ENCODE measurements around the gene NR2C1. TPM values are rescaled to one million over a fixed set of nuclear protein-coding genes. Genes with fewer than 3 reads are reported as not detected.
A peak's percentile ranks its signal among the peaks of the same experiment; 100 is the strongest.
"Not testable (repeated sequence)": the region's sequence is repeated elsewhere in the genome, so short reads cannot be mapped to it uniquely, and the experiment has no call there.

NR2C1 gene
- total RNA-seq, 2 donors from 2014 or later = 26.4 to 34.6 TPM

- peak overlapping the region in 1 of 2 donors; percentile 32 for H3K27ac ChIP-seq
- peaks cover 14% of the 10 kb centered on the region for H3K36me3 ChIP-seq
- no peak for DNase-seq (ENCODE audit: low spot score)
- H3K4me3 ChIP-seq = no peak overlapping the region
- no peaks in the 10 kb centered on the region for H3K27me3 ChIP-seq
- H3K9me3 ChIP-seq = no peaks in the 10 kb centered on the region
- no peak for TF ChIP-seq CTCF (IDR thresholded peaks at IDR 0.05)
- peaks cover 0 to 8% of the 10 kb centered on the region in 2 donors for H3K4me1 ChIP-seq
Observed at GRCh38 chr12:95102916-95103671, 29.7 kb upstream of the NR2C1 start.

GRCh38 chr12:95101957-95102356 lies 28.5 kb upstream of the NR2C1 start:
- DNase-seq (ENCODE audit: low spot score); H3K27me3 ChIP-seq; H3K4me3 ChIP-seq; H3K27ac ChIP-seq; H3K9me3 ChIP-seq: not testable (repeated sequence)
- Histone ChIP-seq H3K4me1 (peaks cover 0 to 11% of the 10 kb centered on the region in 2 donors), H3K36me3 (peaks cover 14% of the 10 kb centered on the region)

- Histone ChIP-seq H3K27me3 (no peaks in the 10 kb centered on the region), H3K4me1 (peaks cover 0 to 24% of the 10 kb centered on the region in 2 donors), H3K4me3 (peak overlapping the region in 1 of 2 donors; percentile 2), H3K36me3 (peaks cover 14% of the 10 kb centered on the region), H3K9me3 (no peaks in the 10 kb centered on the region), H3K27ac (peak overlapping the region; percentile 41 to 85)
- no peak for TF ChIP-seq CTCF (IDR thresholded peaks at IDR 0.05)
- DNase-seq (ENCODE audit: low spot score) = no peak
Observed at GRCh38 chr12:95100264-95101190, 27.1 kb upstream of the NR2C1 start.

GRCh38 chr12:95099270-95099790 lies 25.9 kb upstream of the NR2C1 start:
- Histone ChIP-seq H3K4me3 (no peak overlapping the region), H3K9me3 (no peaks in the 10 kb centered on the region), H3K27me3 (no peaks in the 10 kb centered on the region), H3K27ac (peak overlapping the region in 1 of 2 donors; percentile 85), H3K36me3 (peaks cover 10% of the 10 kb centered on the region), H3K4me1 (peaks cover 0 to 24% of the 10 kb centered on the region in 2 donors)
- TF ChIP-seq CTCF (IDR thresholded peaks at IDR 0.05) = no peak
- DNase-seq (ENCODE audit: low spot score) = no peak

- H3K36me3 ChIP-seq = peaks cover 8% of the 10 kb centered on the region
- no peaks in the 10 kb centered on the region for H3K27me3 ChIP-seq
- H3K27ac ChIP-seq = peak overlapping the region; percentile 2 to 68
- no peak for DNase-seq (ENCODE audit: low spot score)
- H3K4me3 ChIP-seq = no peak overlapping the region
- H3K4me1 ChIP-seq = peaks cover 0 to 24% of the 10 kb centered on the region in 2 donors
- no peak for TF ChIP-seq CTCF (IDR thresholded peaks at IDR 0.05)
- no peaks in the 10 kb centered on the region for H3K9me3 ChIP-seq
Observed at GRCh38 chr12:95096852-95097251, 23.4 kb upstream of the NR2C1 start.

GRCh38 chr12:95096378-95096777 lies 23.0 kb upstream of the NR2C1 start:
- H3K36me3 ChIP-seq = peaks cover 10% of the 10 kb centered on the region

GRCh38 chr12:95095866-95096265 lies 22.4 kb upstream of the NR2C1 start:
- peak overlapping the region in 1 of 2 donors; percentile 68 for H3K27ac ChIP-seq
- H3K27me3 ChIP-seq; H3K4me3 ChIP-seq; DNase-seq (ENCODE audit: low spot score); H3K9me3 ChIP-seq: not testable (repeated sequence)
- H3K36me3 ChIP-seq = peaks cover 10% of the 10 kb centered on the region
- peaks cover 0 to 24% of the 10 kb centered on the region in 2 donors for H3K4me1 ChIP-seq

More at GRCh38 chr12:95096378-95096777, 23.0 kb upstream of the NR2C1 start:
- Histone ChIP-seq H3K27me3 (no peaks in the 10 kb centered on the region), H3K4me1 (peaks cover 0 to 24% of the 10 kb centered on the region in 2 donors), H3K27ac (peak overlapping the region; percentile 2 to 68), H3K4me3 (no peak overlapping the region), H3K9me3 (no peaks in the 10 kb centered on the region)
- no peak for TF ChIP-seq CTCF (IDR thresholded peaks at IDR 0.05)
- DNase-seq (ENCODE audit: low spot score) = no peak
